Lower leg skin (tissue), 3 donors: Measurements from ENCODE around the gene SSX2IP.

Experiments used
- POLR2A ChIP-seq, 2 donors: fragments of 450-650 bp; IDR thresholded peaks; one replicate each; pipeline ENCODE4 v1.6.1; 2016 to 2017; ENCODE audit warnings: antibody characterized with exemption in 2 of 2, mild to moderate bottlenecking in 1 of 2, moderate library complexity in 1 of 2
- TF ChIP-seq, protein P1 (sequence below), 3 donors: fragments of 450-650 bp; IDR thresholded peaks; one replicate each; pipeline ENCODE4 v1.5.1; 2016; ENCODE audit warnings: antibody characterized with exemption in 3 of 3, mild to moderate bottlenecking in 3 of 3, moderate library complexity in 2 of 3

- TF ChIP-seq, protein P1, sequence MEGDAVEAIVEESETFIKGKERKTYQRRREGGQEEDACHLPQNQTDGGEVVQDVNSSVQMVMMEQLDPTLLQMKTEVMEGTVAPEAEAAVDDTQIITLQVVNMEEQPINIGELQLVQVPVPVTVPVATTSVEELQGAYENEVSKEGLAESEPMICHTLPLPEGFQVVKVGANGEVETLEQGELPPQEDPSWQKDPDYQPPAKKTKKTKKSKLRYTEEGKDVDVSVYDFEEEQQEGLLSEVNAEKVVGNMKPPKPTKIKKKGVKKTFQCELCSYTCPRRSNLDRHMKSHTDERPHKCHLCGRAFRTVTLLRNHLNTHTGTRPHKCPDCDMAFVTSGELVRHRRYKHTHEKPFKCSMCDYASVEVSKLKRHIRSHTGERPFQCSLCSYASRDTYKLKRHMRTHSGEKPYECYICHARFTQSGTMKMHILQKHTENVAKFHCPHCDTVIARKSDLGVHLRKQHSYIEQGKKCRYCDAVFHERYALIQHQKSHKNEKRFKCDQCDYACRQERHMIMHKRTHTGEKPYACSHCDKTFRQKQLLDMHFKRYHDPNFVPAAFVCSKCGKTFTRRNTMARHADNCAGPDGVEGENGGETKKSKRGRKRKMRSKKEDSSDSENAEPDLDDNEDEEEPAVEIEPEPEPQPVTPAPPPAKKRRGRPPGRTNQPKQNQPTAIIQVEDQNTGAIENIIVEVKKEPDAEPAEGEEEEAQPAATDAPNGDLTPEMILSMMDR (IDR thresholded peaks at IDR 0.05): no peak
- no peak for TF ChIP-seq POLR2A (IDR thresholded peaks at IDR 0.05)
Observed at GRCh38 chr1:84615790-84616189, 74.5 kb downstream of the SSX2IP start.
